Astrocyte (in vitro differentiated cells and primary cell): ENCODE measurements around the gene GPER1. TPM values are rescaled to one million over a fixed set of nuclear protein-coding genes. Genes with fewer than 3 reads are reported as not detected.

Experiments used
- DNase-seq: peaks from one replicate; pipeline ENCODE4 v3.0.0-alpha.2; 2010; ENCODE audit warnings: low read depth
- FAIRE-seq: peaks from 2 replicates; lab custom pipeline; 2011; peaks lifted over from hg19 to GRCh38; lab: Jason Lieb, UNC
- H2AFZ ChIP-seq: 2 replicates; pipeline ENCODE4 v1.6.0; 2012; ENCODE audit warnings: low read depth, low read length, inconsistent platforms
- H3K27ac ChIP-seq: 2 replicates; pipeline ENCODE4 v1.5.1; 2011; ENCODE audit warnings: low read depth, low read length, inconsistent platforms
- H3K27me3 ChIP-seq: 2 replicates; pipeline ENCODE4 v1.6.0; 2011; ENCODE audit warnings: low read length, inconsistent platforms; ENCODE audit not compliant: insufficient read depth
- H3K36me3 ChIP-seq: 2 replicates; pipeline ENCODE4 v1.5.1; 2011; ENCODE audit warnings: low read length, inconsistent platforms; ENCODE audit not compliant: insufficient read depth
- H3K4me1 ChIP-seq: 2 replicates; pipeline ENCODE4 v1.5.1; 2011; ENCODE audit warnings: low read length, inconsistent platforms; ENCODE audit not compliant: insufficient read depth
- H3K4me2 ChIP-seq: 2 replicates; pipeline ENCODE4 v1.6.0; 2012; ENCODE audit warnings: low read length, inconsistent platforms
- H3K4me3 ChIP-seq: 2 replicates; pipeline ENCODE4 v1.5.1; 2011; ENCODE audit warnings: low read depth, mild to moderate bottlenecking, low read length, inconsistent platforms; ENCODE audit not compliant: insufficient read depth
- H3K79me2 ChIP-seq: 2 replicates; pipeline ENCODE4 v1.6.0; 2012; ENCODE audit warnings: mild to moderate bottlenecking, low read length, inconsistent platforms; ENCODE audit not compliant: insufficient read depth
- H3K9ac ChIP-seq: 2 replicates; pipeline ENCODE4 v1.6.0; 2012; ENCODE audit warnings: mild to moderate bottlenecking, low read length, inconsistent platforms
- H3K9me3 ChIP-seq: 2 replicates; pipeline ENCODE4 v1.5.1; 2012; ENCODE audit warnings: low read depth, mild to moderate bottlenecking, low read length, inconsistent platforms; ENCODE audit not compliant: insufficient read depth
- H4K20me1 ChIP-seq: 2 replicates; pipeline ENCODE4 v1.6.0; 2012; ENCODE audit warnings: low read length, inconsistent platforms; ENCODE audit not compliant: insufficient read depth
- H3K27ac Mint-ChIP-seq: one replicate; pipeline ENCODE4 v1.8.0; 2021; ENCODE audit warnings: mild to moderate bottlenecking, mixed read lengths; ENCODE audit not compliant: unreplicated experiment
- H3K27me3 Mint-ChIP-seq: one replicate; pipeline ENCODE4 v1.8.0; 2021; ENCODE audit warnings: low read depth, mixed read lengths; ENCODE audit not compliant: unreplicated experiment
- H3K36me3 Mint-ChIP-seq: one replicate; pipeline ENCODE4 v1.8.0; 2021; ENCODE audit warnings: low read depth, mixed read lengths; ENCODE audit not compliant: unreplicated experiment
- H3K4me1 Mint-ChIP-seq: one replicate; pipeline ENCODE4 v1.8.0; 2021; ENCODE audit warnings: low read depth, mixed read lengths; ENCODE audit not compliant: unreplicated experiment
- H3K4me3 Mint-ChIP-seq: one replicate; pipeline ENCODE4 v1.8.0; 2021; ENCODE audit warnings: mild to moderate bottlenecking, moderate library complexity, mixed read lengths; ENCODE audit not compliant: unreplicated experiment
- H3K9me3 Mint-ChIP-seq: one replicate; pipeline ENCODE4 v1.8.0; 2021; ENCODE audit warnings: mild to moderate bottlenecking, mixed read lengths; ENCODE audit not compliant: unreplicated experiment
- CTCF ChIP-seq: IDR thresholded peaks from 2 replicates; pipeline ENCODE4 v1.5.1; 2011; ENCODE audit warnings: low read depth, mild to moderate bottlenecking, inconsistent platforms, low read length, moderate library complexity; ENCODE audit not compliant: insufficient read depth
- EZH2 ChIP-seq: IDR thresholded peaks from 2 replicates; pipeline ENCODE4 v1.6.1; 2012; ENCODE audit warnings: mild to moderate bottlenecking, low read length, inconsistent platforms; ENCODE audit not compliant: insufficient read depth
- total RNA-seq: library from RNA; stranded (reverse); gene quantifications from 2 replicates; pipeline ENCODE4 v1.2.1, GENCODE V29; 2021

GPER1 gene
- total RNA-seq, 1 donor from 2014 or later, result 17.4 TPM

GRCh38 chr7:1092161-1092632 is 4.3 kb downstream of the GPER1 start:
- Histone ChIP-seq H3K9me3 (no peaks in the 10 kb centered on the region), H3K27me3 (no peaks in the 10 kb centered on the region), H3K4me3 (no peak overlapping the region), H2AFZ (no peak overlapping the region), H3K36me3 (no peaks in the 10 kb centered on the region), H3K4me2 (no peak overlapping the region), H3K4me1 (peaks cover 38% of the 10 kb centered on the region), H4K20me1 (peaks cover 81% of the 10 kb centered on the region), H3K79me2 (peaks cover 3% of the 10 kb centered on the region), H3K9ac (no peak overlapping the region), H3K27ac (no peak overlapping the region)
- Mint-ChIP-seq H3K27ac (no peak overlapping the region), H3K4me3 (no peak overlapping the region), H3K36me3 (peaks cover 14% of the 10 kb centered on the region), H3K4me1 (peaks cover 34% of the 10 kb centered on the region), H3K9me3 (no peaks in the 10 kb centered on the region), H3K27me3 (no peaks in the 10 kb centered on the region)
- FAIRE-seq (no peak), DNase-seq (no peak)
- no peak for TF ChIP-seq CTCF
- no peak for TF ChIP-seq EZH2

GRCh38 chr7:1092806-1093501 is 5.0 kb downstream of the GPER1 start:
- Histone ChIP-seq H3K4me3 (no peak overlapping the region), H3K27ac (no peak overlapping the region), H3K4me2 (no peak overlapping the region), H3K9me3 (no peaks in the 10 kb centered on the region), H4K20me1 (peaks cover 82% of the 10 kb centered on the region), H3K27me3 (no peaks in the 10 kb centered on the region), H3K9ac (no peak overlapping the region), H3K36me3 (no peaks in the 10 kb centered on the region), H2AFZ (no peak overlapping the region), H3K4me1 (peaks cover 30% of the 10 kb centered on the region), H3K79me2 (peaks cover 4% of the 10 kb centered on the region)
- no peak overlapping the region for H3K27ac Mint-ChIP-seq
- peaks cover 20% of the 10 kb centered on the region for H3K36me3 Mint-ChIP-seq
- FAIRE-seq (no peak), DNase-seq (no peak)
- no peaks in the 10 kb centered on the region for H3K9me3 Mint-ChIP-seq
- H3K4me3 Mint-ChIP-seq, result no peak overlapping the region
- H3K27me3 Mint-ChIP-seq, result no peaks in the 10 kb centered on the region
- peaks cover 27% of the 10 kb centered on the region for H3K4me1 Mint-ChIP-seq
- TF ChIP-seq EZH2 (no peak), CTCF (no peak)

- Histone ChIP-seq H3K27me3 (no peaks in the 10 kb centered on the region), H3K4me3 (no peak overlapping the region), H3K36me3 (no peaks in the 10 kb centered on the region), H4K20me1 (peaks cover 82% of the 10 kb centered on the region), H3K4me1 (peaks cover 25% of the 10 kb centered on the region), H2AFZ (no peak overlapping the region), H3K79me2 (peaks cover 9% of the 10 kb centered on the region), H3K27ac (no peak overlapping the region), H3K4me2 (no peak overlapping the region), H3K9me3 (no peaks in the 10 kb centered on the region), H3K9ac (no peak overlapping the region)
- no peaks in the 10 kb centered on the region for H3K27me3 Mint-ChIP-seq
- H3K4me1 Mint-ChIP-seq, result peaks cover 22% of the 10 kb centered on the region
- H3K36me3 Mint-ChIP-seq, result peaks cover 24% of the 10 kb centered on the region
- FAIRE-seq (no peak), DNase-seq (no peak)
- no peaks in the 10 kb centered on the region for H3K9me3 Mint-ChIP-seq
- no peak for TF ChIP-seq CTCF
- TF ChIP-seq EZH2, result no peak
- no peak overlapping the region for H3K27ac Mint-ChIP-seq
- H3K4me3 Mint-ChIP-seq, result no peak overlapping the region
These were observed 5.6 kb downstream of the GPER1 start for GRCh38 chr7:1093502-1093843.
